ENCODE measurements around the gene ADAMTS7. TPM values are rescaled to one million over a fixed set of nuclear protein-coding genes. Genes with fewer than 3 reads are reported as not detected.

Gene ADAMTS7
- total and polyA plus RNA-seq, 12 donors, result 3.5 to 47.0 (median 17.9) TPM

DNA sequence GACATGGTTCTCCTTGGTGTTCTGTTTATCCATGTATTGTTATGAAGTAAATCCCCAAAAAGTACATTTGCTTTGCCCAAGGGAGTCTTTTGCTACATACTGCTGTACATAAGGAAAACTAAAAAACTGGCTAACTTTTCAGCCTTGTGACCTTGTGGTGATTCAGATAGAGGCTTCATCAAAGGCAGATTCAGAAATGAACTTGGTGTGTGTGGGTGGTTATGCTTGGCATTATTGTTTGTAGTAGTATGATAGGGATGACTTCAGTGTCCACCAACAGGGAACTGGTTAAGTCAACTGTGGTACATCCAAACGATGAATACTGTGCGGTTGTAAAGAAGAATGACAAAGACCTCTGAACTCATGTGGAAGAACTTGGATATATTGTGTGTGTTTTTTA is 94.6 kb downstream of the ADAMTS7 start:
- WGBS, 2 donors, result 77 to 90% methylated on average over 2 of the region's 2 CpGs
- Histone ChIP-seq H3K27me3 (peaks cover 0 to 19% (median 0%) of the 10 kb centered on the region in 7 donors), H3K27ac (no peak overlapping the region), H3K4me1 (no peaks in the 10 kb centered on the region), H3K36me3 (no peaks in the 10 kb centered on the region), H3K4me3 (no peak overlapping the region), H3K9me3 (peaks cover 0 to 6% (median 0%) of the 10 kb centered on the region in 11 donors)
- ATAC-seq, result no peak
- intact Hi-C loops (cut with DNase I), result no loop called here
- TF ChIP-seq, protein P1, sequence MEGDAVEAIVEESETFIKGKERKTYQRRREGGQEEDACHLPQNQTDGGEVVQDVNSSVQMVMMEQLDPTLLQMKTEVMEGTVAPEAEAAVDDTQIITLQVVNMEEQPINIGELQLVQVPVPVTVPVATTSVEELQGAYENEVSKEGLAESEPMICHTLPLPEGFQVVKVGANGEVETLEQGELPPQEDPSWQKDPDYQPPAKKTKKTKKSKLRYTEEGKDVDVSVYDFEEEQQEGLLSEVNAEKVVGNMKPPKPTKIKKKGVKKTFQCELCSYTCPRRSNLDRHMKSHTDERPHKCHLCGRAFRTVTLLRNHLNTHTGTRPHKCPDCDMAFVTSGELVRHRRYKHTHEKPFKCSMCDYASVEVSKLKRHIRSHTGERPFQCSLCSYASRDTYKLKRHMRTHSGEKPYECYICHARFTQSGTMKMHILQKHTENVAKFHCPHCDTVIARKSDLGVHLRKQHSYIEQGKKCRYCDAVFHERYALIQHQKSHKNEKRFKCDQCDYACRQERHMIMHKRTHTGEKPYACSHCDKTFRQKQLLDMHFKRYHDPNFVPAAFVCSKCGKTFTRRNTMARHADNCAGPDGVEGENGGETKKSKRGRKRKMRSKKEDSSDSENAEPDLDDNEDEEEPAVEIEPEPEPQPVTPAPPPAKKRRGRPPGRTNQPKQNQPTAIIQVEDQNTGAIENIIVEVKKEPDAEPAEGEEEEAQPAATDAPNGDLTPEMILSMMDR (IDR thresholded peaks at IDR 0.05), result no peak
- DNase-seq, result no peak

- Histone ChIP-seq H3K27me3 (peaks cover 0 to 19% (median 0%) of the 10 kb centered on the region in 7 donors), H3K36me3 (no peaks in the 10 kb centered on the region), H3K4me3 (no peak overlapping the region), H3K4me1 (no peaks in the 10 kb centered on the region), H3K27ac (no peak overlapping the region), H3K9me3 (peaks cover 0 to 6% (median 0%) of the 10 kb centered on the region in 11 donors)
- DNase-seq, result no peak
- 62 to 72% methylated on average over 2 of the region's 2 CpGs for WGBS, 2 donors
- TF ChIP-seq, protein P1 (IDR thresholded peaks at IDR 0.05), result no peak
- no peak for ATAC-seq
- intact Hi-C loops (cut with DNase I), result no loop called here
These were observed 95.3 kb downstream of the ADAMTS7 start for GRCh38 chr15:78715930-78716329.

GRCh38 chr15:78715434-78715833 is 95.8 kb downstream of the ADAMTS7 start:
- Histone ChIP-seq H3K9me3 (peaks cover 0 to 6% (median 0%) of the 10 kb centered on the region in 11 donors), H3K4me3 (no peak overlapping the region), H3K4me1 (no peaks in the 10 kb centered on the region), H3K27ac (no peak overlapping the region), H3K36me3 (no peaks in the 10 kb centered on the region), H3K27me3 (peaks cover 0 to 19% (median 0%) of the 10 kb centered on the region in 7 donors)
- WGBS, 2 donors, result 93% methylated on average over 5 of the region's 5 CpGs
- ATAC-seq, result no peak
- no peak for DNase-seq
- intact Hi-C loops (cut with DNase I), result no loop called here
- TF ChIP-seq, protein P1 (IDR thresholded peaks at IDR 0.05), result no peak

GRCh38 chr15:78714890-78715289 is 96.4 kb downstream of the ADAMTS7 start:
- Histone ChIP-seq H3K27me3 (peaks cover 0 to 22% (median 2%) of the 10 kb centered on the region in 7 donors), H3K36me3 (no peaks in the 10 kb centered on the region), H3K4me1 (no peaks in the 10 kb centered on the region), H3K9me3 (peaks cover 0 to 6% (median 0%) of the 10 kb centered on the region in 11 donors), H3K4me3 (no peak overlapping the region), H3K27ac (no peak overlapping the region)
- TF ChIP-seq, protein P1 (IDR thresholded peaks at IDR 0.05), result no peak
- ATAC-seq (no peak), DNase-seq (no peak)
- 78% methylated on average over 3 of the region's 3 CpGs for WGBS, 2 donors
- intact Hi-C loops (cut with DNase I), result loop anchor here in 4 of 10 donors (5.0 kb wide), 3 partner anchors 78 to 98 kb away; no protein-coding TSS in a partner anchor
